Lung (tissue), 12 donors: ENCODE data around the gene SIGLEC14. TPM values are rescaled to one million over a fixed set of nuclear protein-coding genes. Genes with fewer than 3 reads are reported as not detected.
A peak's percentile ranks its signal among the peaks of the same experiment; 100 is the strongest.

ENCODE experiments used
- ATAC-seq: fragments of 200-7000 bp; cut with Tn5 transposase; one replicate; pipeline ENCODE4 v1.9.1; 2020; ENCODE audit warnings: moderate number of reproducible peaks; ENCODE audit not compliant: insufficient read depth, low FRiP score
- DNase-seq, 3 donors: peaks; one replicate each; pipeline ENCODE4 v3.0.0-alpha.2; 2013 to 2017
- H3K27ac ChIP-seq, 2 donors: one replicate each; pipeline ENCODE4 v1.5.1; 2013; ENCODE audit warnings: mild to moderate bottlenecking in 2 of 2, moderate library complexity in 2 of 2, control low read depth in 1 of 2, inconsistent platforms in 1 of 2, low read depth in 1 of 2, low read length in 1 of 2
- H3K27me3 ChIP-seq, 3 donors: one replicate each; pipeline ENCODE4 v1.5.1; 2013; ENCODE audit warnings: low read length in 2 of 3; ENCODE audit not compliant: control insufficient read depth in 3 of 3, insufficient read depth in 3 of 3
- H3K36me3 ChIP-seq, 4 donors: one replicate each; pipeline ENCODE4 v1.5.1; 2013; ENCODE audit warnings: low read length in 4 of 4, mild to moderate bottlenecking in 1 of 4, moderate library complexity in 1 of 4; ENCODE audit not compliant: control insufficient read depth in 4 of 4, insufficient read depth in 4 of 4
- H3K4me1 ChIP-seq, 5 donors: one replicate each; pipeline ENCODE4 v1.5.1; 2013; ENCODE audit warnings: low read length in 5 of 5, mild to moderate bottlenecking in 2 of 5, moderate library complexity in 1 of 5; ENCODE audit not compliant: control insufficient read depth in 5 of 5, insufficient read depth in 5 of 5
- H3K4me3 ChIP-seq: one replicate; pipeline ENCODE4 v1.5.1; 2013; ENCODE audit warnings: mild to moderate bottlenecking, control low read depth, moderate library complexity
- H3K9ac ChIP-seq, 2 donors: one replicate each; pipeline ENCODE4 v1.5.1; 2013; ENCODE audit warnings: low read length in 2 of 2, control low read depth in 1 of 2; ENCODE audit not compliant: insufficient read depth in 1 of 2
- H3K9me3 ChIP-seq, 4 donors: one replicate each; pipeline ENCODE4 v1.5.1; 2013; ENCODE audit warnings: low read length in 3 of 4, mild to moderate bottlenecking in 1 of 4, moderate library complexity in 1 of 4; ENCODE audit not compliant: control insufficient read depth in 4 of 4, insufficient read depth in 3 of 4
- WGBS, 2 donors: extraction: QIAGEN DNeasy Blood & Tissue Kit; methylation state at CpG; one replicate each; pipeline ENCODE4 v1.1.7; 2013; 5-methylcytosine and 5-hydroxymethylcytosine counted together
- polyA plus RNA-seq, 2 donors: library from polyadenylated mRNA; stranded (reverse); fragments of 200-250 nt; gene quantifications; one replicate each; pipeline ENCODE4 v1.2.1, GENCODE V29; 2013
- total RNA-seq, 2 donors: library from RNA; depleted of rRNA in 1 of 2; stranded (reverse); fragments of >200 nt in 1 of 2; gene quantifications; one replicate each; pipeline ENCODE4 v1.2.1, GENCODE V29; 2014 to 2021
- TF ChIP-seq, protein P1 (sequence below): IDR thresholded peaks from 2 replicates; pipeline ENCODE4 v1.5.1; 2012; ENCODE audit warnings: mild to moderate bottlenecking; ENCODE audit errors: control extremely low read depth, extremely low read depth
- donor health status: control.
- donor health status: control.
- donor health status: Bipolar disorder and iron deficiency.
- donor health status: healthy.
- donor health status: DM: yes; HTN: yes; CAD: no.

SIGLEC14 gene
- total and polyA plus RNA-seq, 4 donors, result 2.7 to 101 (median 24.6) TPM

DNA sequence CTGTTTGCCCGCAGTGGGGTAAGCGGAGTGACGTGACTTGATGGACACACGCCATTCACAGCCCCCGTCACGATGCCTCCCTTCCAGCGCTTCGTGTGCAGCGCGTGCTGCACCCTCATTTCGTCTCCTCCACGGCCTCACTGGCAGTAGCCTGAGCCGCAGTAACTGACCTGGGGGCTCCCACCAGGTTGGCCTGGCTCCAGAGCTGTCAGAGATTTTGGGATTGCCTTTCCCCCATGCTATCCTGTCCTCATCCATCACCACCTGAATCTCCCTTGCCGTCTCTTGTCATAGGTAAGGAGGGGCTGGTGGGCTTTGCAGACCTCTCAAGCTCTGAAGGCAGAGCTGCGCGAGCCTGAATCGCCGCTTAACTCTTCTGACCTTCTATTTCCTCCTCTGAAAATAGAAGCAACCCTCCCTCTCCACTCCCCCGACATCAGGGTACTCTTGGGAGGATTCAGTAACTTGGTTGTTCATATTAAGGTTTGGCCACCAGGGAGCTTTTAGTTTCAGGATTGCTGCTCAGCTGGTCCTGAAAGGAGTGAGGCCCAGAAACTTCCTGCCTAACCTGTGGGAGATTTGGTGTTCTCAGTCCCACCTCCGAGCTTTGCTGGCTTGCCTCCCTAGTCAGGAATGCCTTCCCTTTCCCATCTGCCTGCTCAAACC, 44.3 kb downstream of the SIGLEC14 start:
- Histone ChIP-seq H3K27me3 (peaks cover 0 to 23% (median 10%) of the 10 kb centered on the region in 3 donors), H3K9ac (no peak overlapping the region), H3K36me3 (no peaks in the 10 kb centered on the region), H3K27ac (no peak overlapping the region), H3K4me3 (no peak overlapping the region), H3K4me1 (no peaks in the 10 kb centered on the region), H3K9me3 (peaks cover 0 to 5% (median 0%) of the 10 kb centered on the region in 4 donors)
- WGBS, 2 donors, result 88 to 93% methylated on average over 20 of the region's 20 CpGs
- DNase-seq, result no peak
- no peak for ATAC-seq
- TF ChIP-seq, protein P1, sequence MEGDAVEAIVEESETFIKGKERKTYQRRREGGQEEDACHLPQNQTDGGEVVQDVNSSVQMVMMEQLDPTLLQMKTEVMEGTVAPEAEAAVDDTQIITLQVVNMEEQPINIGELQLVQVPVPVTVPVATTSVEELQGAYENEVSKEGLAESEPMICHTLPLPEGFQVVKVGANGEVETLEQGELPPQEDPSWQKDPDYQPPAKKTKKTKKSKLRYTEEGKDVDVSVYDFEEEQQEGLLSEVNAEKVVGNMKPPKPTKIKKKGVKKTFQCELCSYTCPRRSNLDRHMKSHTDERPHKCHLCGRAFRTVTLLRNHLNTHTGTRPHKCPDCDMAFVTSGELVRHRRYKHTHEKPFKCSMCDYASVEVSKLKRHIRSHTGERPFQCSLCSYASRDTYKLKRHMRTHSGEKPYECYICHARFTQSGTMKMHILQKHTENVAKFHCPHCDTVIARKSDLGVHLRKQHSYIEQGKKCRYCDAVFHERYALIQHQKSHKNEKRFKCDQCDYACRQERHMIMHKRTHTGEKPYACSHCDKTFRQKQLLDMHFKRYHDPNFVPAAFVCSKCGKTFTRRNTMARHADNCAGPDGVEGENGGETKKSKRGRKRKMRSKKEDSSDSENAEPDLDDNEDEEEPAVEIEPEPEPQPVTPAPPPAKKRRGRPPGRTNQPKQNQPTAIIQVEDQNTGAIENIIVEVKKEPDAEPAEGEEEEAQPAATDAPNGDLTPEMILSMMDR, result no peak

DNA sequence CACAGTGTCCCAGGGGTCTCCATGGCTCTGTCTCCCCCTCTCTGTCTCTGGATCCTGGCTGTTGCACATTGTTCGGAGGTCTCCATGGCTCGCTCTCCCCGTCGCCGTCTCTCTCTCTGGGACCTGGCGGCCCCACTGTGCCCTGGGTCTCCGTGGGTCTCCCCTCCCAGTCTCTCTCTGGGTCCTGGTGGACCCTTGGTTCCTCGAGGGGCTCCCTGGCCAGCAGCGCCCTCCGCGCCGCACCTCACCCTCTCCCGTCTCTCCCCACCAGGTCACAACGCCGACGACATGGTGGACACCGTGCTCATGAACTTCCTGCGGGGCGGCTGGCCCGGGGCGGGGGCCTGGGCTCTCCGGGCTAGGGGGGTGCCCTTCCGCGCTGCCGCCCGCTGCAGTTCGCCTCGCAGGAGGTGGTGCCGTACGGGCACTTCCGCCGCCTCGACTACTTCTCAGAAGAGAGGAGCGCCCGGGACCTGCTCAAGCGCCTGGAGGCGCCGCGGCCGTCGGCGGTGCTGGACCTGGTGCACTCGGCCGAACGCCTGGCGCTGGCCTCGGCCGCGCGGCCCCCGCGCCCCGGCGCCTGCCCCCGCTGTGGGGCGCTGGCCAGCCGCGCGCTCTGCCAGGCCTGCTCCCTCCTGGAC, 45.6 kb downstream of the SIGLEC14 start:
- Histone ChIP-seq H3K4me1 (no peaks in the 10 kb centered on the region), H3K4me3 (no peak overlapping the region), H3K27me3 (peaks cover 0 to 23% (median 10%) of the 10 kb centered on the region in 3 donors), H3K27ac (no peak overlapping the region), H3K9me3 (peaks cover 0 to 5% (median 0%) of the 10 kb centered on the region in 4 donors), H3K9ac (no peak overlapping the region), H3K36me3 (no peaks in the 10 kb centered on the region)
- TF ChIP-seq, protein P1, result no peak
- WGBS, 2 donors, result 9 to 14% methylated on average over 59 of the region's 59 CpGs
- no peak for ATAC-seq
- peak in 1 of 3 donors; percentile 4 for DNase-seq

GRCh38 chr19:51599084-51599483, 47.5 kb downstream of the SIGLEC14 start:
- ATAC-seq (no peak), DNase-seq (no peak)
- WGBS, 2 donors, result 96 to 97% methylated on average over 10 of the region's 10 CpGs

More at GRCh38 chr19:51599084-51599483, 47.5 kb downstream of the SIGLEC14 start:
- no peak overlapping the region for H3K4me3 ChIP-seq
- H3K4me1 ChIP-seq, result peaks cover 0 to 7% (median 0%) of the 10 kb centered on the region in 5 donors
- TF ChIP-seq, protein P1, result no peak
- H3K27me3 ChIP-seq, result peaks cover 0 to 23% (median 10%) of the 10 kb centered on the region in 3 donors
- H3K36me3 ChIP-seq, result no peaks in the 10 kb centered on the region
- H3K9ac ChIP-seq, result no peak overlapping the region
- H3K27ac ChIP-seq, result no peak overlapping the region
- H3K9me3 ChIP-seq, result peaks cover 0 to 5% (median 0%) of the 10 kb centered on the region in 4 donors
